ENCODE data around the gene NRXN2.
A peak's percentile ranks its signal among the peaks of the same experiment; 100 is the strongest.

The NRXN2 gene

DNA sequence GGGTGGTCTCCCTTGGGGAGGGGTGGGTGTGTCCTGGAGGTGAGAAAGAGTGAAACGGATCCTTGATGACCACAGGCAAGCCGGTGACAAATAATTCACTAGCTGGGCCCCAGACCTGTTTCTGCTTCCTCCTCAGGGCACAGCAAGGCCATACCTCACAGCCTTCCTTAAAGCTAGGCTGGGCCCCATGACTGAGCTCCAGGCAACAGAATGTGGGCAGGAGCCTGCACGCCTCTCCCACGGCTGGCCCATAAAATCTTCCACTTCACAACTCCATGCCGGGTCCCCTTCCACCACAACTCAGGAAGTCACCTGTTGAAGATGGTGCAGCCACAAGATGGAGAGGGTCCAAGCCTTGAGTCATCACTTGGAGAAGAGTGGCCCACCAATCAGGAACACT lies 108.1 kb downstream of the NRXN2 start:
- no peaks in the 10 kb centered on the region for H3K36me3 ChIP-seq (ENCODE audit: insufficient read depth, low read length)
- H3K27ac ChIP-seq, result no peak overlapping the region
- TF ChIP-seq FOXP2 (optimal IDR thresholded peaks at IDR 0.05; ENCODE audit: control extremely low read depth, extremely low read length, insufficient read depth) (no peak), EZH2 (IDR thresholded peaks at IDR 0.05) (no peak), POLR2AphosphoS5 (IDR thresholded peaks at IDR 0.05; ENCODE audit: borderline replicate concordance, low read depth, low read length) (no peak)
- H3K4me3 ChIP-seq, result no peak overlapping the region
- DNase-seq (ENCODE audit: low read depth, low spot score), result no peak
- no peak overlapping the region for H3K9ac ChIP-seq (ENCODE audit: insufficient read length)
- no peaks in the 10 kb centered on the region for H3K9me3 ChIP-seq (ENCODE audit: low read depth, low read length)

DNA sequence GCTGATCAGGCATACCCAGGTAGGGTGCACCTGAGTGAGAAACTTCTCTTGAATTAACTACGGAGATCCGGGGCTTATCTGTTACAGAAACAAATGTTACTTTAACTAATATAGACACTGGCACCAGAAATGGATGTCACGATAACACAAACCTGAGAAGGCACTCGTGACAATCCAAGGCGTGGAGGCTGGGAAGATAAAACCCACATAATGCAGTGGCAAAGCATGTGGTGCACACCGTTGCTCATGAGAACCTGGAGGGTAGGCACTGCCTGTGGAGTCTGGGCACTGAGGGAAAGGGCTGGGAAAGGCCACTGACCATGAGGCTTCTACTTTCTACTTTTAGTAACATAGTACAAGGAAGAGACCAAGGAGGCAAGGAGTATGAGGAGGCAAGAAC lies 109.3 kb downstream of the NRXN2 start:
- TF ChIP-seq EZH2 (IDR thresholded peaks at IDR 0.05) (no peak), FOXP2 (optimal IDR thresholded peaks at IDR 0.05; ENCODE audit: control extremely low read depth, extremely low read length, insufficient read depth) (no peak), POLR2AphosphoS5 (IDR thresholded peaks at IDR 0.05; ENCODE audit: borderline replicate concordance, low read depth, low read length) (no peak)
- Histone ChIP-seq H3K9ac (ENCODE audit: insufficient read length) (no peak overlapping the region), H3K4me3 (no peak overlapping the region), H3K36me3 (ENCODE audit: insufficient read depth, low read length) (no peaks in the 10 kb centered on the region), H3K9me3 (ENCODE audit: low read depth, low read length) (no peaks in the 10 kb centered on the region), H3K27ac (no peak overlapping the region)
- no peak for DNase-seq (ENCODE audit: low read depth, low spot score)

DNA sequence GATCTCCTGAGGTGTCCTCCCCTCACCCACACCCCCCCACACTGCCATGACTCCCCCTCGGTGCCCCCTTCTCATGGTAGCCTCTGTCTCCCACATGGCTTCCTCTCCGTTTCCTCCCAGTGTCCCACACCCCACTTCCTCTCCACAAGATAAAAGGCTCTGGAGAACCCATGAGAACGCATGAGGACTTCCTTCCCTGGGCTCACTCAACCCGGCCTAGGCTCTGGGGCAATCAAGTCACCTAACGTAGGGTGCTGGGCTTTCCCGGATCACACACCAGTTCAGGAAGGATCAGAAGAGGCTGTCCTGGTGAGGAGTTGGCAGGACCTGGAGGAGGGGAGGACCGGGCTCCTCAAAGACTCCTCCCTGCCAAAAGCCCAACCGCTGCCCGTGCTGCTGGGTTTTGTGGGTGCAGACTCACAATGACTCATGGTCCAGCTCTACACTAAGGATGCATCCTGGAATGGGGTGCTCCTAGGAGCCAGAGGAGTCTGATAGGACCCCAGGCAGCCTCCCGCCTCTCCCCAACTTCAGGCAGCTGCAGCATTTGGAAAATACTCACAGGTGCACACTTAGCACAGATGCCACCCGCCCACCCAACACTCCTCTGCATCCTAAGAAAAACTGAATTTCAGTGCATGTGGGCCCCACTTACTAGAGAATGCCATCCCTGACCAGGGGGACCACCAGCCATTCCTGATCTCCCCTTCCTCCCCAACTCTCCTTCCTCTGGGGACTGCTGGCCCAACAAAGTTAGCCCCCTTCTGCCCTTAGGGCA lies 110.9 kb downstream of the NRXN2 start:
- Histone ChIP-seq H3K9me3 (ENCODE audit: low read depth, low read length) (no peaks in the 10 kb centered on the region), H3K4me3 (no peak overlapping the region), H3K27ac (no peak overlapping the region), H3K36me3 (ENCODE audit: insufficient read depth, low read length) (no peaks in the 10 kb centered on the region), H3K9ac (ENCODE audit: insufficient read length) (no peak overlapping the region)
- TF ChIP-seq POLR2AphosphoS5 (IDR thresholded peaks at IDR 0.05; ENCODE audit: borderline replicate concordance, low read depth, low read length), result no peak
- no peak for TF ChIP-seq EZH2 (IDR thresholded peaks at IDR 0.05)
- TF ChIP-seq FOXP2 (optimal IDR thresholded peaks at IDR 0.05; ENCODE audit: control extremely low read depth, extremely low read length, insufficient read depth), result no peak
- no peak for DNase-seq (ENCODE audit: low read depth, low spot score)

DNA sequence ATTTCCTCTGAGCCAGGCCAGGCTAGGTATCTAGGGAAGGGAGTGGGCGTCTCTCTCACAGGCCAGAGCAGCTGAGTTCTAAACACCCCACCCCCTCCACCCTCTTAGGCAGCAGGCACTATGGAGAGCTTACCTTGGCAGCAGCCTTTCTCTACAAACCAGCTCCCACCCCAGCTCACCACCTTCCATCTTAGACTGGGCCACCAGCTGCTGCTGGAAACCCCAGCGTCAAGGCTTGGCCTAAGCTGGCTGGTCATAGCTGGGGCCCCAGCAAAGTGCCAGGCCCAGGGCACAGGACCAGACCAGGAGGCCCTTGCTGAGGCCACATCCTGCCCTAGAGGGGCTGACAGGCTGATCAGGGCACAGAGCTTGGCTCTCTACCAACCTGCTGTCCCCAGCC lies 111.8 kb downstream of the NRXN2 start:
- H3K9me3 ChIP-seq (ENCODE audit: low read depth, low read length), result no peaks in the 10 kb centered on the region
- TF ChIP-seq FOXP2 (optimal IDR thresholded peaks at IDR 0.05; ENCODE audit: control extremely low read depth, extremely low read length, insufficient read depth), result no peak
- no peak for TF ChIP-seq POLR2AphosphoS5 (IDR thresholded peaks at IDR 0.05; ENCODE audit: borderline replicate concordance, low read depth, low read length)
- TF ChIP-seq EZH2 (IDR thresholded peaks at IDR 0.05), result no peak
- H3K4me3 ChIP-seq, result no peak overlapping the region
- DNase-seq (ENCODE audit: low read depth, low spot score), result no peak
- no peak overlapping the region for H3K9ac ChIP-seq (ENCODE audit: insufficient read length)
- no peaks in the 10 kb centered on the region for H3K36me3 ChIP-seq (ENCODE audit: insufficient read depth, low read length)
- H3K27ac ChIP-seq, result no peak overlapping the region

DNA sequence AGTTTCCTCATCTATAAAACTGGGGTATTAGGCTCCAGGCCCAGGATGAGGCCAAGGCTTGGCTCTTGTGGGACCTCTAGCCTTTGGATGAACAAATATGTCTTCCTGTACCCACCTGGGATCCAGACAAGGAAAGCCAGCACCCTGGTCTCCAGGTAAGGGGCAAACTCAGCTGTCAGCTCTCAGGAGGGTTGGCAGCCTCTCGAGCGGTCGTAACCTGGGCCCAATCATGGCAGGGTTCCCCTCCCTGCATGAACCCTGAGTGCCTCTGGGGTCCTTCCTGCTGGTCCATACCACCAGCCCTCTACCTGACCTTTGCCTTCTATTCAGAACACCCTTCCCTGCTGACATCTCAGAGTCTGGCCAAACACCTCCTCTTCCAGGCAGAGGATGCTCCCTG lies 112.4 kb downstream of the NRXN2 start:
- Histone ChIP-seq H3K36me3 (ENCODE audit: insufficient read depth, low read length) (no peaks in the 10 kb centered on the region), H3K9ac (ENCODE audit: insufficient read length) (no peak overlapping the region), H3K27ac (no peak overlapping the region), H3K4me3 (no peak overlapping the region), H3K9me3 (ENCODE audit: low read depth, low read length) (no peaks in the 10 kb centered on the region)
- no peak for DNase-seq (ENCODE audit: low read depth, low spot score)
- no peak for TF ChIP-seq POLR2AphosphoS5 (IDR thresholded peaks at IDR 0.05; ENCODE audit: borderline replicate concordance, low read depth, low read length)
- TF ChIP-seq FOXP2 (optimal IDR thresholded peaks at IDR 0.05; ENCODE audit: control extremely low read depth, extremely low read length, insufficient read depth), result no peak
- TF ChIP-seq EZH2 (IDR thresholded peaks at IDR 0.05), result no peak

DNA sequence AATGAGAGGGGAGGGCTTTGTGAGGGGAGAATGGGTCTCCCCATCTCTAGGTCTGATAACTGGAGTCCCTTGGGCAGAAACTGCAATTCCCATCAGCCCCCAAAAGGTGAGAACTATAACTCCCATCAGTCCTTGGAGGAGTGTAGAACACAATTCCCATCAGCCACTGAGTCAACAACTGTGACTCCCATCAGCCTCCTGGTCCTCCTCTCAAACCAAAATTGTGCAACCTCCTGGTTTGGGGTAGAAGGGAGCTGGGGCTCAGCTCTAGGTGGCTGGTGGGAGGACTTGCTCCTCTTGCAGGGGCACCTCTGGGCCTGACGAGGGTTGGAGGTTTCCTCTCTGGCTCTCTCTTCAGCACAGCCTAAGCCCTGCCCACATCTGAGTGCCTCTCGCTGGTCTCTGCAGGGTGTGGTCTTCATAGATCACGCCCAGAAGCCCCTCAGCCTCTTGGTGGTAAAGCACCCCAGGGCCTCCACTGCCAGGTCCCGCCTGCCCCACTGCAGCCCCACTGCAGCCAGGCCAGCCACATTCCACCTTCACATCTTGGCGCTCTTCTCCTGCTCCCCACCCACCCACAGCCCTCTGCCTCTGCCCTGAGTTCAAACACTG lies 113.5 kb downstream of the NRXN2 start:
- H3K27ac ChIP-seq, result no peak overlapping the region
- no peak overlapping the region for H3K4me3 ChIP-seq
- peak; percentile 50 for TF ChIP-seq FOXP2 (optimal IDR thresholded peaks at IDR 0.05; ENCODE audit: control extremely low read depth, extremely low read length, insufficient read depth)
- TF ChIP-seq POLR2AphosphoS5 (IDR thresholded peaks at IDR 0.05; ENCODE audit: borderline replicate concordance, low read depth, low read length), result no peak
- no peak for TF ChIP-seq EZH2 (IDR thresholded peaks at IDR 0.05)
- H3K9ac ChIP-seq (ENCODE audit: insufficient read length), result no peak overlapping the region
- H3K9me3 ChIP-seq (ENCODE audit: low read depth, low read length), result no peaks in the 10 kb centered on the region
- H3K36me3 ChIP-seq (ENCODE audit: insufficient read depth, low read length), result no peaks in the 10 kb centered on the region
- DNase-seq (ENCODE audit: low read depth, low spot score), result no peak

DNA sequence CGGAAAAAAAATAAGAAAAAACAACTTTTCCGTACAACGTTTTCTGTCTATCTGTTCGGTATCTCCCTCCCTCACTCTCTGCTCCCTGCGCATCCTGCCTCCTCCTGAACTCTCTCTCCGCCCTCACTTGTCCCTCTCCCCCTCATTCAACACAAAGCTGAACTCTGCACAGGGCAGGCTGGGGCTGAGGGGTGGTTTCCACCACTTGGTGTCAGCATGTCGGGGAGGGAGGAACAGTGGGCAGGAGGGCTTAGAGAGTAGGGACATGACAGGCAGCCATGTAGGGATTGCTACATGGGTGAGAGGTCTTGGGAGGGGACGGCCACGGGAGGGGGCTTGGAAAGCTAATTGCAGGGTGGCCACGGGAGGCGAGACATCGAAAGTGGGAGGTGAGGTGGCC lies 114.4 kb downstream of the NRXN2 start:
- Histone ChIP-seq H3K9me3 (ENCODE audit: low read depth, low read length) (no peaks in the 10 kb centered on the region), H3K27ac (no peak overlapping the region), H3K4me3 (no peak overlapping the region), H3K9ac (ENCODE audit: insufficient read length) (no peak overlapping the region), H3K36me3 (ENCODE audit: insufficient read depth, low read length) (no peaks in the 10 kb centered on the region)
- TF ChIP-seq FOXP2 (optimal IDR thresholded peaks at IDR 0.05; ENCODE audit: control extremely low read depth, extremely low read length, insufficient read depth) (no peak), POLR2AphosphoS5 (IDR thresholded peaks at IDR 0.05; ENCODE audit: borderline replicate concordance, low read depth, low read length) (no peak), EZH2 (IDR thresholded peaks at IDR 0.05) (no peak)
- DNase-seq (ENCODE audit: low read depth, low spot score), result no peak

DNA sequence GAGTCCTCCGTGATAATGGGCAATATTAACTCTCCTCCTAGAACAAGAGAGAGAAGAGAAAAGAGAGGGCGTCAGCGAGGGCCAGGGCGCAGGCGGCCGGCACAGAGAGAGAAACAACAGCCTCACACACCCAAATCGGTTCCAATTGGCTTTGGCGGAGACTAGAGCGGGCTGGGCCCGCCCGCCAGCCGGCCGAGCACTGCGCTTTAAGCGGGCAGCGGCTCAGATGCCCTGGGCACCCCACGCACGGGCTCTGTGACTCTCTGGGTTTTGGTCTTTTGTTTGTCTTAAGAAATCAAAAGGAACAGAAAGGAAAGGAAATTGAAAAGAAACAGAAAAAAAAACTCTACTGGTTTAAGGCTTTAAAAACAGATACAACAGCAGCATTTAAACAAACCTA lies 115.0 kb downstream of the NRXN2 start:
- no peak overlapping the region for H3K27ac ChIP-seq
- H3K9ac ChIP-seq (ENCODE audit: insufficient read length), result no peak overlapping the region
- TF ChIP-seq EZH2 (IDR thresholded peaks at IDR 0.05) (no peak), POLR2AphosphoS5 (IDR thresholded peaks at IDR 0.05; ENCODE audit: borderline replicate concordance, low read depth, low read length) (no peak)
- no peaks in the 10 kb centered on the region for H3K9me3 ChIP-seq (ENCODE audit: low read depth, low read length)
- DNase-seq (ENCODE audit: low read depth, low spot score), result no peak
- no peaks in the 10 kb centered on the region for H3K36me3 ChIP-seq (ENCODE audit: insufficient read depth, low read length)
- H3K4me3 ChIP-seq, result no peak overlapping the region
